ENCODE measurements around the gene AGK.

AGK gene

GRCh38 chr7:141698247-141699015, 147.2 kb downstream of the AGK start:
- no peak for TF ChIP-seq CTCF (IDR thresholded peaks at IDR 0.05; ENCODE audit: low read depth, low read length, missing control alignments)
- no peak for DNase-seq (ENCODE audit: low read depth)
- in situ Hi-C loops (cut with HindIII; ENCODE audit: low sequenced_read_pairs) = no loop called here
- H3K4me3 ChIP-seq (ENCODE audit: low read depth, low read length) = no peak overlapping the region

- DNase-seq (ENCODE audit: low read depth) = no peak
- no peak overlapping the region for H3K4me3 ChIP-seq (ENCODE audit: low read depth, low read length)
- TF ChIP-seq CTCF (IDR thresholded peaks at IDR 0.05; ENCODE audit: low read depth, low read length, missing control alignments) = no peak
- in situ Hi-C loops (cut with HindIII; ENCODE audit: low sequenced_read_pairs) = no loop called here
Observed at GRCh38 chr7:141699860-141700259, 148.7 kb downstream of the AGK start.

GRCh38 chr7:141700296-141700847, 149.2 kb downstream of the AGK start:
- in situ Hi-C loops (cut with HindIII; ENCODE audit: low sequenced_read_pairs) = no loop called here
- DNase-seq (ENCODE audit: low read depth) = no peak
- H3K4me3 ChIP-seq (ENCODE audit: low read depth, low read length) = peak overlapping the region; percentile 59
- no peak for TF ChIP-seq CTCF (IDR thresholded peaks at IDR 0.05; ENCODE audit: low read depth, low read length, missing control alignments)

- TF ChIP-seq CTCF (IDR thresholded peaks at IDR 0.05; ENCODE audit: low read depth, low read length, missing control alignments) = no peak
- DNase-seq (ENCODE audit: low read depth) = no peak
- peak overlapping the region; percentile 59 for H3K4me3 ChIP-seq (ENCODE audit: low read depth, low read length)
- in situ Hi-C loops (cut with HindIII; ENCODE audit: low sequenced_read_pairs) = no loop called here
Observed at GRCh38 chr7:141700848-141701371, 149.7 kb downstream of the AGK start.

- no peak for DNase-seq (ENCODE audit: low read depth)
- in situ Hi-C loops (cut with HindIII; ENCODE audit: low sequenced_read_pairs) = no loop called here
Observed at GRCh38 chr7:141701489-141702046, 150.4 kb downstream of the AGK start.

More at GRCh38 chr7:141701489-141702046, 150.4 kb downstream of the AGK start:
- no peak for TF ChIP-seq CTCF (IDR thresholded peaks at IDR 0.05; ENCODE audit: low read depth, low read length, missing control alignments)
- peak overlapping the region; percentile 59 for H3K4me3 ChIP-seq (ENCODE audit: low read depth, low read length)

Measured in astrocyte of the cerebellum (primary cell).